GM23248 (cell line): ENCODE measurements around the gene SLC35F5.

Experiments
- EZH2 ChIP-seq: fragments of 200-600 bp; sonication (generic); IDR thresholded peaks from 2 replicates; pipeline ENCODE4 v1.6.1; 2018; ENCODE audit warnings: antibody characterized with exemption, mild to moderate bottlenecking; ENCODE audit not compliant: insufficient read depth, poor library complexity, severe bottlenecking
- EZH2phosphoT487 ChIP-seq: fragments of 200-600 bp; sonication (generic); IDR thresholded peaks from 2 replicates; pipeline ENCODE4 v1.6.1; 2018; ENCODE audit warnings: antibody characterized with exemption, moderate library complexity, mild to moderate bottlenecking, low read depth; ENCODE audit not compliant: insufficient read depth

DNA sequence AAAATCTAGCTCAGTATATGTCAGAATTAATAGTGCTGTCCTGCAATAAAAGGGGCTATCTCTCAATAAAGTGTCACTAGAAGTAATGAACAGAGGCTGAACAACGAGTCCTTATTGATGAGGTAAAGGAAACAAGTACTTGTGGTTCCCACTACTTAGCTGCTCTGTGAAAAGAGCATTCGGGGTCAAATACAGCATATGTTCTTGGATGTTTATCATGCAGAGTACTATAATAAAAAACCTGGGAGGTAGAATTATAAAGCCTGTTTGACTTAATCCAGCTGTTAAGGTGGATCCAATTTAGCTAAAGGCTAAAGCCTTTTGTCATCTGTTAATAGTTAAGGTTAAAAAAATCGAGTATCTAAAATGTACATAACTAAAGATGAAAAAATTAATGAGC, 32.4 kb downstream of the SLC35F5 start:
- TF ChIP-seq EZH2 (no peak), EZH2phosphoT487 (no peak)
